Trophoblast cell (in vitro differentiated cells and primary cell): ENCODE measurements around the gene AKAP12.

Experiments
- DNase-seq, 2 donors: peaks; one replicate each; pipeline ENCODE4 v3.0.0-alpha.2; 2016
- H2AFZ ChIP-seq: 2 replicates; pipeline ENCODE4 v1.6.1; 2013; ENCODE audit warnings: low read length, moderate library complexity, mild to moderate bottlenecking; ENCODE audit not compliant: insufficient read depth, poor library complexity
- H2AK5ac ChIP-seq: 2 replicates; pipeline ENCODE4 v1.6.1; 2013; ENCODE audit warnings: mild to moderate bottlenecking, low read length
- H2BK120ac ChIP-seq: 2 replicates; pipeline ENCODE4 v1.6.1; 2013; ENCODE audit warnings: low read length, mild to moderate bottlenecking, moderate library complexity; ENCODE audit not compliant: insufficient read depth, poor library complexity
- H2BK12ac ChIP-seq: 2 replicates; pipeline ENCODE4 v1.6.1; 2013; ENCODE audit warnings: mild to moderate bottlenecking, low read length, moderate library complexity
- H2BK5ac ChIP-seq: 2 replicates; pipeline ENCODE4 v1.6.1; 2013; ENCODE audit warnings: low read length, low read depth, moderate library complexity, mild to moderate bottlenecking; ENCODE audit not compliant: poor library complexity
- H3K14ac ChIP-seq: 2 replicates; pipeline ENCODE4 v1.6.1; 2013; ENCODE audit warnings: mild to moderate bottlenecking, low read length
- H3K18ac ChIP-seq: 2 replicates; pipeline ENCODE4 v1.6.1; 2013; ENCODE audit warnings: mild to moderate bottlenecking, low read length
- H3K23ac ChIP-seq: 2 replicates; pipeline ENCODE4 v1.6.1; 2013; ENCODE audit warnings: low read length
- H3K27ac ChIP-seq: 2 replicates; pipeline ENCODE4 v1.5.1; 2013; ENCODE audit warnings: low read depth, mild to moderate bottlenecking, inconsistent platforms, low read length, moderate library complexity
- H3K27me3 ChIP-seq: 2 replicates; pipeline ENCODE4 v1.6.1; 2013; ENCODE audit warnings: inconsistent platforms, mild to moderate bottlenecking, low read length, moderate library complexity; ENCODE audit not compliant: insufficient read depth
- H3K36me3 ChIP-seq, 2 experiments: 1 replicate in 1 of 2; 2 replicates in 1 of 2; pipeline ENCODE4 v1.6.1; 2013; ENCODE audit warnings: low read length in 2 of 2, mild to moderate bottlenecking in 2 of 2, moderate library complexity in 1 of 2; ENCODE audit not compliant: insufficient read depth in 2 of 2, control insufficient read depth in 1 of 2
- H3K4ac ChIP-seq: 2 replicates; pipeline ENCODE4 v1.6.1; 2013; ENCODE audit warnings: low read depth, mild to moderate bottlenecking, low read length, moderate library complexity
- H3K4me1 ChIP-seq, 2 experiments: 1 replicate in 1 of 2; 2 replicates in 1 of 2; pipeline ENCODE4 v1.6.1; 2013; ENCODE audit warnings: low read length in 2 of 2, mild to moderate bottlenecking in 2 of 2, moderate library complexity in 1 of 2; ENCODE audit not compliant: insufficient read depth in 2 of 2, control insufficient read depth in 1 of 2
- H3K4me2 ChIP-seq: 2 replicates; pipeline ENCODE4 v1.6.1; 2013; ENCODE audit warnings: inconsistent platforms, mild to moderate bottlenecking, low read length, moderate library complexity
- H3K4me3 ChIP-seq: 2 replicates; pipeline ENCODE4 v1.5.1; 2013; ENCODE audit warnings: mild to moderate bottlenecking, low read depth, low read length, inconsistent platforms
- H3K79me1 ChIP-seq: one replicate; pipeline ENCODE4 v1.6.1; 2013; ENCODE audit warnings: low read length
- H3K79me2 ChIP-seq: 2 replicates; pipeline ENCODE4 v1.6.1; 2013; ENCODE audit warnings: low read length, mild to moderate bottlenecking; ENCODE audit not compliant: control insufficient read depth, insufficient read depth, poor library complexity
- H3K9ac ChIP-seq: 2 replicates; pipeline ENCODE4 v1.6.1; 2013; ENCODE audit warnings: mild to moderate bottlenecking, low read length
- H3K9me3 ChIP-seq: 2 replicates; pipeline ENCODE4 v1.6.1; 2013; ENCODE audit warnings: low read depth, mild to moderate bottlenecking, control low read depth, inconsistent platforms, low read length; ENCODE audit not compliant: insufficient read depth
- H4K12ac ChIP-seq: 2 replicates; pipeline ENCODE4 v1.6.1; 2013; ENCODE audit warnings: low read depth, mild to moderate bottlenecking, low read length, moderate library complexity
- H4K8ac ChIP-seq: 2 replicates; pipeline ENCODE4 v1.6.1; 2013; ENCODE audit warnings: low read depth, mild to moderate bottlenecking, low read length, moderate library complexity
- H4K91ac ChIP-seq: one replicate; pipeline ENCODE4 v1.6.1; 2013; ENCODE audit warnings: low read depth, mild to moderate bottlenecking, low read length, moderate library complexity
- WGBS: extraction: QIAGEN DNeasy Blood & Tissue Kit; methylation state at CpG from one replicate; pipeline ENCODE4 v1.1.7; 2013; ENCODE audit warnings: missing lambda C conversion rate; ENCODE audit not compliant: insufficient read length, insufficient coverage; ENCODE audit errors: extremely low coverage; 5-methylcytosine and 5-hydroxymethylcytosine counted together

The AKAP12 gene

GRCh38 chr6:151260205-151260604, 20.4 kb downstream of the AKAP12 start:
- Histone ChIP-seq H4K91ac (no peak overlapping the region), H3K18ac (no peak overlapping the region), H3K9ac (no peak overlapping the region), H2AK5ac (no peak overlapping the region), H3K79me1 (peaks cover 3% of the 10 kb centered on the region), H3K4ac (no peak overlapping the region), H3K4me2 (no peak overlapping the region), H3K4me1 (peaks cover 2 to 3% of the 10 kb centered on the region in 2 experiments), H3K4me3 (no peak overlapping the region), H3K14ac (no peak overlapping the region), H3K79me2 (no peaks in the 10 kb centered on the region), H2BK12ac (no peak overlapping the region), H2BK120ac (no peak overlapping the region), H4K8ac (no peak overlapping the region), H3K27me3 (no peaks in the 10 kb centered on the region), H3K36me3 (no peaks in the 10 kb centered on the region), H2BK5ac (no peak overlapping the region), H3K23ac (no peak overlapping the region), H3K27ac (no peak overlapping the region), H4K12ac (no peak overlapping the region), H2AFZ (no peak overlapping the region), H3K9me3 (no peaks in the 10 kb centered on the region)
- WGBS = no CpG with 5 or more reads among the region's 4 CpGs
- DNase-seq = no peak

- H2BK12ac ChIP-seq = no peak overlapping the region
These were observed 23.3 kb downstream of the AKAP12 start for GRCh38 chr6:151263035-151263434.

GRCh38 chr6:151263967-151264366, 24.2 kb downstream of the AKAP12 start:
- Histone ChIP-seq H3K4ac (no peak overlapping the region), H3K79me1 (no peaks in the 10 kb centered on the region), H3K79me2 (no peaks in the 10 kb centered on the region), H3K4me1 (no peaks in the 10 kb centered on the region), H4K91ac (no peak overlapping the region), H2BK120ac (no peak overlapping the region), H2AFZ (no peak overlapping the region), H3K18ac (peak overlapping the region; percentile 69), H3K27ac (no peak overlapping the region), H3K4me2 (no peak overlapping the region), H2AK5ac (no peak overlapping the region), H3K36me3 (no peaks in the 10 kb centered on the region), H3K23ac (no peak overlapping the region), H3K9ac (no peak overlapping the region), H4K12ac (no peak overlapping the region), H3K14ac (no peak overlapping the region), H3K9me3 (no peaks in the 10 kb centered on the region), H3K27me3 (no peaks in the 10 kb centered on the region), H3K4me3 (no peak overlapping the region), H2BK12ac (no peak overlapping the region), H4K8ac (no peak overlapping the region), H2BK5ac (no peak overlapping the region)
- WGBS = no CpG with 5 or more reads among the region's 3 CpGs
- no peak for DNase-seq

More at GRCh38 chr6:151263035-151263434, 23.3 kb downstream of the AKAP12 start:
- Histone ChIP-seq H3K4me1 (no peaks in the 10 kb centered on the region), H3K4me2 (no peak overlapping the region), H4K91ac (no peak overlapping the region), H3K9me3 (no peaks in the 10 kb centered on the region), H3K9ac (no peak overlapping the region), H2AFZ (no peak overlapping the region), H3K79me1 (no peaks in the 10 kb centered on the region), H2AK5ac (no peak overlapping the region), H3K18ac (no peak overlapping the region), H3K4me3 (no peak overlapping the region), H4K12ac (no peak overlapping the region), H3K27me3 (no peaks in the 10 kb centered on the region), H2BK120ac (no peak overlapping the region), H3K79me2 (no peaks in the 10 kb centered on the region), H3K14ac (no peak overlapping the region), H3K23ac (no peak overlapping the region), H3K36me3 (no peaks in the 10 kb centered on the region), H2BK5ac (no peak overlapping the region), H3K4ac (no peak overlapping the region), H3K27ac (no peak overlapping the region), H4K8ac (no peak overlapping the region)
- no CpG with 5 or more reads among the region's 1 CpG for WGBS
- DNase-seq = no peak

GRCh38 chr6:151265282-151265681, 25.5 kb downstream of the AKAP12 start:
- Histone ChIP-seq H3K27me3 (no peaks in the 10 kb centered on the region), H4K91ac (no peak overlapping the region), H3K79me2 (no peaks in the 10 kb centered on the region), H3K4me2 (no peak overlapping the region), H3K4me3 (no peak overlapping the region), H2BK120ac (no peak overlapping the region), H4K12ac (no peak overlapping the region), H3K18ac (no peak overlapping the region), H3K36me3 (no peaks in the 10 kb centered on the region), H3K9me3 (no peaks in the 10 kb centered on the region), H3K4me1 (no peaks in the 10 kb centered on the region), H2BK5ac (no peak overlapping the region), H2BK12ac (no peak overlapping the region), H3K4ac (no peak overlapping the region), H3K9ac (no peak overlapping the region), H4K8ac (no peak overlapping the region), H3K79me1 (no peaks in the 10 kb centered on the region), H3K27ac (no peak overlapping the region), H3K23ac (no peak overlapping the region), H3K14ac (no peak overlapping the region), H2AFZ (no peak overlapping the region), H2AK5ac (no peak overlapping the region)
- DNase-seq = no peak
